ENCODE data around the gene PPP1R1C.

PPP1R1C gene

DNA sequence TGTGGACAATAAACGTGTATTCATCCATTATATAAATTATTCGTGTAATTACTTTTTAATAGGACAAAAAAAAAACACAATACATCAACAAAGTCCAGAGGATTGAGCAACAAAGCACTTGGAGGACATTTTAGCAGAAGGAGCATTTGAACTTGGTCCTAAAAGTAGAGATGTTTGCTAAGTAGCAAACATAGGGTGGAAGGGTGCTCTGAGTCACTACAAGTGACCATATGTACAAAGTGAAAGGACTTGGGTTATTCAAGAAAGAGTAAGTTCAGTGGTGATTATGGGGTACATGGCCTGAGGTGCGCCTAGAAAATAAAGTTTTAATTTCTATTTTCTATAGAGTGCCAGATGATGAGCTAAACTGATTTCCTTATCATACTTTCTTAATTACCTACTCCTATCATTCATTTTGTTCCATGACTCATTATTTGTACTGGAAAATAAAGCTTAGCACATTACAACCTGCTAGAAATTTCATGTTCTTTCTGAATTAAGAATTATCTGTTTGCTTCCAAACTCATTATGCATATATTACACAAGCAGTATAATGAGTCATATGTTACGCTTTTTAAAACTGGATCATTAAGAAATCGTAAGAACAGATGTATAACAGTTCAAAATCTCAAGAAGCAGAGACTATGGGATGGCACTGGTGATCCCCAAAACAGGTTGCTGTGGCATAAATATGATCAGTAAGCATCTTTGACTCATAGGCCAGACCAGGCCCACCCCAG is 13.1 kb upstream of the PPP1R1C start:
- DNase-seq (ENCODE audit: low read depth in 2 of 2): no peak

DNA sequence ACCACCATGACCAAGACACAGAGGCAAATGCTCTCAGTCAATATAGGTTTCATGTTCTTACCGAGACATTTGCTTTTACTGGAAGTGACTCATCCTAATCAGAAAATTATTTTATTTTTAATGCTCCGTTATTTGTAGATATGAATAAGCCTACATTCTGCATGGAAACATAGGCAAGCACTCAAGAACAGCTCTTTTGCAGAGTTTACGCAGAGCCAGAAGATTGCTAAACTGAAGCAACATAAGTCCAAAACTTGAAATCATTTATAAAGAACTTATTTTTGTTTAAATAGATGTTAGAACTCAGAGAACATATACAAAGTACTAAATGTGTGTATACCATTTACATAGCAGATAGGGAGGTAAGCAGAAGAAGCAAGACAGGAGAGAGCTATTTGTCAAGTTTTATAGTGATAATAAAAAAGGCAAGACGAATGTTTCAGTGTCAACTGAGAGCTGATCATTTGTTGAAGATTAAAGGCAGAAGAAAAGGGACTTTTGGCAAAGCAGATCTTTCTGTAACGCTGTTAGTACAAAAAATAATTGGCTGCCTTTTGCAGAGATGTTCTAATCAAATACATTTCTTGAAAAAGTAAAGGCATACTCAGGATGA is 12.4 kb upstream of the PPP1R1C start:
- DNase-seq (ENCODE audit: low read depth in 2 of 2): no peak

DNA sequence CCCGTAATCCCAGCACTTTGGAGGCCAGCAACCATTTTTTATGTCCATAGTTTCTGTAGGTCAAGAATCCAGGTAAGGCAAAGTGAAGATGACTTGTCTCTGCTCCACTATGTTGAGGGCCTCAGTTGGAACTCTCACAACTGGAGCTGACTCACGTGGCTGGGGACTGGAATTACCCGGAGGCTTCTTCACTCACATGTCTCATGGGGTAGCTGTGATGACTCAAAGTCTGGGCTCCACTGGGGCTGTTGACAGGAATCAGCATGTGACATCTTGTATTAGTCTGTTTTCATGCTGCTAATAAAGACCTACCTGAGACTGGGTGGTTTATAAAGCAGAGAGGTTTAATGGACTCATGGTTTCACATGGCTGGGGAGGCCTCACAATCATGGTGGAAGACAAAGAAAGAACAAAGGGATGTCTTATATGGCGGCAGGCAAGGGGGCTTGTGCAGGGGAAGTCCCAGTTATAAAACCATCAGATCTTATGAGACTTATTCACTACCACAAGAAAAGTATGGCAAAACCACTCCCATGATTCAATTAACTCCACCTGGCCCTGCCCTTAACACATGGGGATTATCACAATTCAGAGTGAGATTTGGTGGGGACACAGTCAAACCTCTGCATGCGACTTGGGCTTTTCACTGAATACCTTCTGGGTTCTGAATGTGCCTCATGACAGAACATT is 7.8 kb upstream of the PPP1R1C start:
- no peak for DNase-seq (ENCODE audit: low read depth in 2 of 2)

DNA sequence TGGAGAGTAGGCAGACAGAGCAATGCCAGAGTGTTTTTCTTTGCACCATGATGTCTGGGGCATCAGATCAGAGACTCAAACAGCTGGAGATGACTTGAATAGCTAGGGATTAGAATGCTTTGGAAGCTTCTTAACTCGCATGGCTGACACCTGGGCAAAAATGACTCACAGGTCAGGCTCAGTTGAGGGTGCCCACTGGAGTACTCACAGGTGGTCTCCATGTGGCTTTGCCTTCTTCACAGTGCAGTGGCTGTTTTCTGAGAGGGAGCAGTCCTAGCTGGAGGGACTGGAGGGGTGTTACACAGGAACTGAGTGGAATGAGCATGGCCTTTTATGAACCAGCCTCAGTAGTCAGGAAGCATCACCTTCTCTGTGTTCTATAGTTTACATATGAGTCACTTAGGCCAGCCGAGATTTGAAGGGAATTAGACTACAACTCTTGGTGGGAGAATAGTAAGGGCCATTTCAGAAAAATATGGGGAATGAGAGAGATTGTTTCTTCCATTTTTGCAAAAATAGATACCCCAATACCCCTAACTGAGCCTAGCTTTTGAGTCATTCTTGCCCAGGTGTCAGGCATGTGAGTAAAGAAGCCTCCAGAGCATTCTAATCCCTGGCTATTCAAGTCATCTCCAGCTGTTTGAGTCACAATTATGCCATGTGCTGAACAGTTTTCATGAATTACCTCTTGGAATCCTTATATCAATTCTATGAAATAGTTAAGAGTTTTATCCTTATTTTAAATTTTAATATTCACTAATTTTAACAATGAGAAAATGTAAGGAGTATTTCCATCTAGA is 7.1 kb upstream of the PPP1R1C start:
- DNase-seq (ENCODE audit: low read depth in 2 of 2): no peak

DNA sequence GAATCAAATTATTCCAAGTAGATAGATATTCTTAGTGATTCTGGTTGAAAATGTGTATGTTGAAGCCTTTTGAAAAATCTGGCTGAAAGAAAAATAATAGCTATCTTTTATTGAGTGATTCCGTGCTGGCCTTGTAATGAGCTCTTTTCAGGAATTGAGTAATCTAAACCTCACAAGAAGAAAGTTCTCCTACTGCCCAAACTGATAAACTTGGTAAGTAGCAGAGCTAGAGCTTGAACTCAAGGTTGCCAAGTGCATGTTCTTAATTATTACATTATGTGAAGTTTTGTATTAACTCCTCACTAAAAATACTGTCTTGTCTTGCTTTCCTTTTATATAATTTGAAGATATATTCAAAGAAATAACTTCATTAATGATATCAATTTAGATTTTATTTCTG is 1.6 kb upstream of the PPP1R1C start:
- DNase-seq (ENCODE audit: low read depth in 2 of 2): no peak

DNA sequence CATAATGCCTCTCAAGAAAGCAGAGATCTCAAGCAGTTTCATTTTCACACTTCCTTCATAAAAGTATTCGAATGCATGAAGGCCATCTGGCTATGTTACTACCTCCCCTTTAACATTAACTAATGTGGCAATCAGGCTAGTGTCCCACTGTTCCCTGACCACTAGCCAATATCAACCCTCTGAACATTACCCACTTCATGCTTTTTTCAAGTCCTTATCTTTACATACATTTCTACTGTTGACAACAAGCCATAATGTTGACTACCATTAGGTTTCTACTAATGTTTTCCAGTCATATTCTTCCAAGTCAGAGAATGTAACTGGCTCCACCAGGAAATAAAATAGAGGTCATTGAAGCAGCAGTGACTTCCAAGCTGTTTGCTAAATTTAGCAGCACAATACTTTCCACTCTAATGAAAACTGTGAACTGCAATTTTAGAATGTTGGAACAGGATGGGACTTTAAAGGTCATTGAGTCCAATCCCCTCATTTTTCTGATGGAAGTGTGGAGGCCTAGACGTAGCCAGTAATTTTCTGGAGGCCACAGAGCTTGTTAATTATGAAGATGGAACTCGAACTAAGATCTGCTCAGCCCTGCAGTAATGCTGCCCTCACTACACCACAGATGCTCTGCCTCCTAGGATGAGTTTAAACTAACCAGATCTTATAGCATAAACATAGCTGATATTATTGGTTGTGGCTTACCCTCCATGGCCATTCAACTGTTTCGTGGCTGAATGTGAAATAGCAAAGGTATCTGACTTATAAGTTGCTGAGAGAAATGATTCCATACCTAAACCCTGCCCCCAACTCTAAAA is 630 bp upstream of the PPP1R1C start:
- DNase-seq (ENCODE audit: low read depth in 2 of 2): no peak

DNA sequence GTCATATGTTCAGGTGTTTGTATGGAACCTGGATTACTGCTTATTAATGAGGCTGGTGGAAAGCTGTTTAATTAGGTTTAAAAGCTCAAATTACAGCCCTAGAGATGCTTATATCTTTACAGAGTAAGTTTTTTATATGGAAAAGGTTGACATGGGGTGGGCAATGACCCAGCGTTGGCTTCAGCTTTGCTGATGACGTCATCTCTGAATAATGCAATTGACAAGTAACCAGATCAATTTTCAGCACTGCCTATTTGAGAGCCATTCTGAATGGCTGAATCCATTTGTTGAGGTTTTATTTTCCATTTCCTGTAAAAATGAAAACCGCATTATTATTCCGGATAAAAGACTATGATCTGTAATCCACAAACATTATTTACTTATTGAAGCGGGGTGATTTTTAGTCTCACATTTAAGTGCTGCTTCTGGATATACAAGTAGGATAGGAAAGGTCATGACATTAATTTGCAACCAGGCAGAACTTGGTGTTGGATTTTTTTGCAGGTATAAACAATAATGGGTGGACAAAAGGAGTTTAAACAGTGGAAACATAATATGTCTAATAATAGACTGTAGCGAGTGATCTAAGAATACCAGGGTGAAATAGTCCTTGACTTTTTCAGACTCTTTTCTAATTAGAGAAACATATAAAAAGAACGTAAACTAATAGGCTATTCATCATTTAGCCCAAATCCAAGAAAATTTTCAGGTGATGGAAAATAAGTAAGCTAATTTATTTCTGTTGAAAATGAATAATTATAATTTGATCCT is 2.7 kb downstream of the PPP1R1C start:
- no peak for DNase-seq (ENCODE audit: low read depth in 2 of 2)

DNA sequence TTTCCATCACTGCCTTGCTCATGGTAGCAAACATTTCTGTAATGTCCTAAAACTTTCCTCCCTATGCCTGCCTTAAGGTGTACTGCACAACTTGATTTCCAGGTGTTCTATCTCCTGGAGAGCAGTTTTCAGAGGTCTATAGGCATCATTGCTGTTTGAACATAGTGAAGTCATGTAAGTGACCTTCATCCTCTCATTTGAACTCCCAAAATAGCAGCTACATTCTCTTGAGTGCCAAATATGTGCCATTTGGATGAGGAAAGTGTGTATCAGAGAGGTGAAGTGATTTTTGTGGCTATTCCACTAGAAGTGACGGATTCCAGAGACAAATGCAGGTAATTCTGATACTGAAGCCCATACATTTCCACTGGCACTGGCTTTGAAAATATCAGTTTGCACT is 3.4 kb downstream of the PPP1R1C start:
- no peak for DNase-seq (ENCODE audit: low read depth in 2 of 2)

DNA sequence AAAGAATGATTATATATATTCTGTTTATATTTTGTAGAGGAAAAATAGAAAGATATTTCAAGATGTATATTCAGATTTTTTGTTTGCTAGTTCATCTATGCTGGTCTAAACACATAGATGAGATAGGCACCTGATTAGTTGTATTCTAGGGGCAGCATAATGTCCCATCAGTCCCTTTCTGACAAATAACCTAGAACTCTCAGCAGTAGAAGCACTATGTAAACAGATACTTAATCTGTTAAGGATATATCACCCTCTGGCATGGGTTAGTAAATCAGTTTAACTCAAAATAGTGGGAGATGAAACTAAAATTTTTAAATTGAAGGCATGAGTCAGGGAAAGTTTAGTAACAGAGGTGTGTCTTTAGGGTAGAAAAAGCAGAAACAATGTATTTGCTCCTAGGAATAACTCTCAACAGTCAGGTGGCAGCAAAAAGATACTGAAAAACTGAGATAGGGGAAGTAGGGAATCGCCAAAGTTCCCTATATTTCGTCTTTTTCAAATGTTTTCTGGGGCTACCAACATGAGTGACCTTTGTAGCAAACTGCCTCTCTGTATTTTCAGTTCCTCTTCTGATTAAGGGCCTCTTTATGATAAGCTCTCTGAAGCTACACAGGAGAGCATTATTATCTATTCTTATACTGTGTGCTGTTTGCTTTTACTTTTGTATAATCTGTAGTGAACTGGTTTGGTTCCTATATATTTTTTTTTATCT is 5.7 kb downstream of the PPP1R1C start:
- DNase-seq (ENCODE audit: low read depth in 2 of 2): no peak

DNA sequence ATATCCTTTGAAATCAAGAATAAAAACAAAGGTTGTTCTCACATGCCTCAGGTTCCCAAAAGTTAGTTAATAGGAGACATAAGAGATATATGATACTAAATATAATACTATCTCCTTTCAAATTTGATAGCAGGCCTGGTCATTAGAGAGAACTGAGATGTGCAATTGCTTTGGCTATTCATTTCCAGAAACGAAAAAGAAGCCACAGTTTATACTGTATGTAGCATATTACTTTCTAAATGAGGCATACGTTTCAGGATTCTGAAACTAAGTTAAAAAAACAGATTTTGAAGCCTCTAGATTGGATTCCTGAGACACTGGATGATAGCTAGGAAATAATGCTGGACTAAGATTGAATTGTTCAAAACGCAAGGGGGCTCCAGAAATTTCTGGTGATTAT is 7.1 kb downstream of the PPP1R1C start:
- no peak for DNase-seq (ENCODE audit: low read depth in 2 of 2)

DNA sequence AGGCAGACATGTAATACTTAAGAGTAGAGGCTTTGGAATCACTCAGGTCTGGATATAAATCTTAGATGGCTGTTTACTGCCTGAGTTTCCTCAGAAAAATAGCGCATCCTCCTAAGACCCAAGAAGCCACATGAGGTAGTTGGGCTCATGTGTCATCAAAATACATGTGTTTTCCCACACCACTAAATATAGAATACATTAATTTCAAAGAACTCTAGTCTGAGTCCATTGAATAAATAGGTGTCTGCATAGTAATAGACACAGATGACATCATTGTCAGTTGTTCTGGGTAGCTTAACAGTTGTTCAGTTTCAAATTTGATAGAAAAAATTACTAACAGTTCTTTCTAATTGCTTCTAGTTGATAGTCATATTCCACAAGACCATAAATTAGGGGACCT is 9.6 kb downstream of the PPP1R1C start:
- no peak for DNase-seq (ENCODE audit: low read depth in 2 of 2)

DNA sequence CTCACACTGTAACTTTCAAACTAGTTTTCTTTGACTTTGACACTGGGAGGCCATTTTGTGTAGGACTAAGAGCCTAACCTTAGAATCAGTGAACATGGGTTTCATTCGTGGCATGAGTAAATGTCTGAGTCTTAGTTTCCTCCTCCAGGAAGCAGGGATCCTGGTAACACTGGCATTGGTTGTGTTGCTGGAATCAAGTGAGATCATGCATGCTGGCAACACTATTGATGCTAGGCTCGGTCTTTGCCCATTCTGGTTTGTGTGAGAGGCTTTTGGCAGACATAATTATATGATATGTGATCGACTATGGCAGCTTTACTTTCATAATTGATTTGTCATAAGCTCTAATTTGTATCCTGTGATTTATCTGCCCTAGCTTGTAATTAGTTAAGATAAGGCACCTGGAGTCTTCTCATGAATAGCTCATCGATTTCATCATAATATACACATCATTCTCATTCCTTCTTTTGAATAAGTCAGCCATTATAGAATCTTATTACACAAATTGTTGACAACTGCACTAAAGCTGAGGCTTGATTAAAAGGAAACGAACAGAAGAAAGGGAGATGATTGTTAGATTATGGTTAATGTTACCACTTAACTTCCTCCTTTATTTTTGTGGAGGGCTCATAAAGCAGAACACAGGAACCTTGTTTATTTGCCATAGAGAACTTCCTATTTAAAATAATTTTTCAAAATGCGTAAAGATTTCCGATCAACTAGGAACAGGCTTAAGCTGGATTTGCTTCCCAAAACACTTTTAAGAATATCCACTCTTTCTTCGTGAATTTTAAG is 12.6 kb downstream of the PPP1R1C start:
- DNase-seq (ENCODE audit: low read depth in 2 of 2): no peak

DNA sequence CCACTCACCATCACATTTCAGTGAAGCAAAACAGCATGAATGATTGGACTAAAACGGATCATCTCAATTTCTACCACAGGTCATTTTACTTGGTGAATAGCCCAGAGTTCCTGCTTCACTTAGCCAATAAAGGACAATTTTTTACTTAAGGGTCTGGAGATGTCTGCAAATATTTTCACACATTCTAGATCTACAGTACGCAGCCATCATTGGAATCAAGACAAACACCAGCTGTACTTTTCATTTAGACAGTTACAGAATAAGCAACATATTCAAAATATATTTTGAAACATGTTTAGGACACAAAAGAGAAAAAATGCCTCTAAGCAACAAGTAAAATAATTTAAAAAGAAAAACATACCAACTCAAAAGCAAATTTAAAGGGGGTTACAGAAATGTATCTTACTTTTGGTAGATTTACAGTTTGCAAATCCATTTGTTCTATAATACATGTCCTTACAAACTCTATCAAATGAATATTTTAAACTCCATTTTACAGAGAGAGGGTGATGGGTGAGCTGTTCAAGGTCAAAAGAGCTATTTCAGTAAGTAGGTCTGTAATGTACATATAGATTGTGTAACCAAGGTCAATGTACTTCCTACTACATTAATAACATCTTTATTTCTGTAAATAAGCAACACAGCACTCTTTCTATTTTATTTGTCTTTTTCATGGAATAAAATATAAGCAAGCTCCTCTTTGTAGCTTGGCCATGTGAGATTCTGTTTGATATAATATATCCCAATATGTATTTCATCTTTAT is 13.4 kb downstream of the PPP1R1C start:
- DNase-seq (ENCODE audit: low read depth in 2 of 2): no peak

DNA sequence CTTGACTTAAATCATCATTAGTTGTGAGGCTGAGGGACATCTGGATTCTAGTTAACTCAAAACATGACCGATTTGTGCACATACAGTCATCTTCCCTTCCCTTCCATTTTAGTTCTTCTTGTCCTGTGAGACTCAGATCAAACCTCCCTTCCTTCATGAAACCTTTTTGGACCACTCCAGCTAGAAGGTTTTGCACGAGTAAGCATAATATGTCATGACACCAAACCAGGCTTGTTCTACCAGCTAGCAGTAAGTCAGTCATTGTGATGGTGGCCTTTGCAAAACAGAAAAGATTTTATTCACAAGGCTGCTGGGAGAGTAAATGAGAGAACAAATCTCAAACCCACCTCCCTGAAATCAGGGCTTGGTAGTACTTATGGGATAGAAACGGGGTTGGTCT is 14.3 kb downstream of the PPP1R1C start:
- no peak for DNase-seq (ENCODE audit: low read depth in 2 of 2)

DNA sequence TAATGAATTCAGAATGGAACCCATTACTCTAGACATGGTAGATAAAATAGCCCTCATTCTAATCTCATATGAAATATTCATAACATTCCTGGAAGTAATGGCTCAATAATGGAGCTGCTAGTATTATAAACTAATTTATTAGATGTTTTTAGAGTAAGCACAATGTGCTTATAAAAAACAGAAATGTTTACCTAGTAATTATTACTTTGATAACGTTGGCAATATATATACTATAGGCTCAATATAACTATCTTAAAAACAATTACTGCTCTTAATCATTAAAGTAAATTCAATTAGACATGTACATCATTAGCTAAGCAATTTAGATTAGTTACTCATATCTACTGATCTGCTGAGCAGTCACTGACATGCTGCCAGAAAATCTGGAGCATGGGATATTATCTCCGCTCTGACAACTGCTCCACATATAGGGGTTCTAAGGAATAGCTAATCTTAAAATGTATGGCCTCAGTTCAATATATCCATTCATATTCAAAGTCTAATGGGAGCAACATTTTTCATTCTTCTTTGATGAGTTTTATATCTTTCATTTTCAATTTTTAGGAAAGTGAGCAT is 19.4 kb downstream of the PPP1R1C start:
- DNase-seq (ENCODE audit: low read depth in 2 of 2): no peak

DNA sequence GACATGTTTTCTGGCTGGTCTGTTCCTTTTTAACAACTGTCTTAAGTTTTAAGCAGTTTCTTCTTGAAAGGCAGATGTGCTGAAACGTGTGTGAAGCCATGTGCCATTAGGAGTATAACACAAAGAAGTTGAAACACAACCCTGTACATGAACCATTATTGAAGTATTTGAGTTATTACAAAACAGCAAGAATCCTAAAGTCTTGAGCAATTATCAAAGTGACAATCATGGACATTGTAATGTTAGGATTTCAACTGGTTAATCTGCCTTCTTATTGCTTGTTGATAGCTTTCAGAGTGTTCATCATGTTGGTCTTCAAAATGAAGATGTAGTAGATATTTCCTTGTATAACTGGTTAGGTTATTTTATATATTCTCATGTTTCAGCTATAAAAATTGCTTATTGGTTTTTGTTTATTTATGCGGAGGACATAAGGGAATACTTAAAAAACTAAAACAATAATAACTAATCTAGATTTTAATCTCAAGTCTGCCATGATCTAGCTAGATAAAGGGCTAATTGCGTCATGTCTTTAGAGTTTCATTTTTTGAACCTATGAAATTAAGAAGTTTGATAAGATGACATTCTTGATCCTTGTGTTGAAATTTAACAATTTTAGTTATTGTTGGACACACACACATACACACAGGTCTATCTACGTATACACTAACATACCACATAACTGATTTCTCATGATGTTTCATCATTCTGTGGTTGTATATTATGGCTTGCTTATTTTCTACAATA is 21.1 kb downstream of the PPP1R1C start:
- DNase-seq (ENCODE audit: low read depth in 2 of 2): no peak

DNA sequence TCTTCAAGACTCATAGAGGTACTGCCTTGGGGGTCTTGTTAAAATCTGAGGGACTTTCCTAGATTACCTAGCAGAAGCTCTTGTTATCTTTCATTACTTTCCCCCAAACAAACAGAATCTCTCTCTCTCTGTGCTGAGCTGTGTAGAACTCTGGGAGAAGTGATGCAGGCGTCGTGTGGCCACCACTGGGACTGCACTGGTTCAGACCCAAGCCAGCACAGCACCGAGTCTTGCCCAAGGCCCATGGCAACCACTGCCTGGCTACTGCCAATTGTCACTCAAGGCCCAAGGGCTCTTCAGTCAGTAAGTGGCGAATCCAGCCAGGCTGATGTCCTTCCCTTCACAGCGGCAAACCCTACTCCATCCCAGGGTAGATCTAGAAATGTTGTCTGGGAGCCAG is 28.6 kb downstream of the PPP1R1C start:
- no peak for DNase-seq (ENCODE audit: low read depth in 2 of 2)
